HG03565 (cell line): ENCODE data around the gene RFPL4A.

Experiments
- ATAC-seq: cut with Tn5 transposase; IDR thresholded peaks from one replicate; pipeline ENCODE4 v1.9.1; 2021; ENCODE audit warnings: mild to moderate bottlenecking, moderate library complexity; ENCODE audit not compliant: unreplicated experiment

RFPL4A gene

GRCh38 chr19:55801416-55801815 lies 42.5 kb downstream of the RFPL4A start:
- ATAC-seq = no peak

- ATAC-seq = no peak
These were observed 43.4 kb downstream of the RFPL4A start for GRCh38 chr19:55802281-55802680.

- no peak for ATAC-seq
These were observed 50.6 kb downstream of the RFPL4A start for GRCh38 chr19:55809381-55810058.

GRCh38 chr19:55811340-55811739 lies 52.4 kb downstream of the RFPL4A start:
- no peak for ATAC-seq

GRCh38 chr19:55812449-55812848 lies 53.6 kb downstream of the RFPL4A start:
- ATAC-seq = no peak
